ENCODE results near the gene CELA3B.
"Not testable (repeated sequence)": the region's sequence is repeated elsewhere in the genome, so short reads cannot be mapped to it uniquely, and the experiment has no call there.

The CELA3B gene

GRCh38 chr1:21972973-21973441 is 3.8 kb upstream of the CELA3B start:
- H3K4me1 ChIP-seq (ENCODE audit: control insufficient read depth in 1 of 2, insufficient read depth in 1 of 2, low read depth in 1 of 2, low read length in 1 of 2); H3K27ac ChIP-seq: not testable (repeated sequence)

DNA sequence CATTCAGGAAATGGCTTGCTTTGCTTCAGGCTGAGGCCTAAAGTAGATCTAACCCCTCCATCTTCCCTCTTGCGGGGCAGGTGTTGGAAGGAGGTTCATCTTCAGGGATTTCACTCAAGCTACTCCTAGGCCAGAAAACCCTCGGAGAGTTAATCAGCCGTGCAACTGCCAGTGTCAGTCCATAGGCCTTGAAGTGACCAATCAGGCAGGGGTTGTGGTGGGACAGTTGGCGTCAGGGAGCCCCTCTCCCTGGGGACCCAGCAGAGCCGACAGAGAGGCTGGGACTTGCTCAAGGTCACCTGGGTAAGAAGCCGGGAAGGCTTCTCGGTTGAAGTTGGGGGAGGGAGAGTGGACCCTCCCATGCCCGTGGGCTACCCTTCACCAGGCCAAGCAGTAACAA is 2.9 kb upstream of the CELA3B start:
- not testable (repeated sequence) for H3K27me3 ChIP-seq; H3K4me1 ChIP-seq (ENCODE audit: control insufficient read depth in 1 of 2, insufficient read depth in 1 of 2, low read depth in 1 of 2, low read length in 1 of 2); H3K9me3 ChIP-seq; H3K27ac ChIP-seq; H3K4me3 ChIP-seq (ENCODE audit: low read depth in 1 of 2, low read length in 1 of 2); H3K36me3 ChIP-seq

More at GRCh38 chr1:21972973-21973441, 3.8 kb upstream of the CELA3B start:
- not testable (repeated sequence) for H3K9me3 ChIP-seq; H3K27me3 ChIP-seq; H3K36me3 ChIP-seq; H3K4me3 ChIP-seq (ENCODE audit: low read depth in 1 of 2, low read length in 1 of 2)

- not testable (repeated sequence) for H3K27ac ChIP-seq; H3K4me1 ChIP-seq (ENCODE audit: control insufficient read depth in 1 of 2, insufficient read depth in 1 of 2, low read depth in 1 of 2, low read length in 1 of 2); H3K36me3 ChIP-seq; H3K9me3 ChIP-seq; H3K27me3 ChIP-seq; H3K4me3 ChIP-seq (ENCODE audit: low read depth in 1 of 2, low read length in 1 of 2)
Observed at GRCh38 chr1:21974699-21975098, 2.1 kb upstream of the CELA3B start.

DNA sequence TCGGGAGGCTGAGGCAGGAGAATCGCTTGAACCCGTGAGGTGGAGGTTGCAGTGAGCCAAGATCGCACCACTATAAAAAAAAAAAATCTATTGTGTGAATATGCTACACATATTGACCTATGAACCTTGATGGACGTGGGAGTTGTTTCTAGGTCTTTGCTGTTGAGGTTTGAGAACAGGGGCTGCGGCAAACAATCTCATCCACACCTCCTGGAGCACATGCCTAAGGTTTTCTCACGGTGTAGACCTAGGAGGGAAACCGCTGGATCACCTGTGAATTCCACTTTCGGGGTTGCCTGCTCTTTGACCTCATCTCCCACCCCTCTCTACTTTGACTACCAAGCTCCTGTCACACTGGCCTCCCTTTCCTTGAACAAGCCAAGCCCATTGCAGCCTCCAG is 1.5 kb upstream of the CELA3B start:
- H3K27ac ChIP-seq; H3K27me3 ChIP-seq; H3K9me3 ChIP-seq; H3K36me3 ChIP-seq; H3K4me1 ChIP-seq (ENCODE audit: control insufficient read depth in 1 of 2, insufficient read depth in 1 of 2, low read depth in 1 of 2, low read length in 1 of 2); H3K4me3 ChIP-seq (ENCODE audit: low read depth in 1 of 2, low read length in 1 of 2): not testable (repeated sequence)

GRCh38 chr1:21978209-21978608 is 1.4 kb downstream of the CELA3B start:
- not testable (repeated sequence) for H3K9me3 ChIP-seq; H3K4me3 ChIP-seq (ENCODE audit: low read depth in 1 of 2, low read length in 1 of 2); H3K27me3 ChIP-seq; H3K27ac ChIP-seq; H3K36me3 ChIP-seq; H3K4me1 ChIP-seq (ENCODE audit: control insufficient read depth in 1 of 2, insufficient read depth in 1 of 2, low read depth in 1 of 2, low read length in 1 of 2)

DNA sequence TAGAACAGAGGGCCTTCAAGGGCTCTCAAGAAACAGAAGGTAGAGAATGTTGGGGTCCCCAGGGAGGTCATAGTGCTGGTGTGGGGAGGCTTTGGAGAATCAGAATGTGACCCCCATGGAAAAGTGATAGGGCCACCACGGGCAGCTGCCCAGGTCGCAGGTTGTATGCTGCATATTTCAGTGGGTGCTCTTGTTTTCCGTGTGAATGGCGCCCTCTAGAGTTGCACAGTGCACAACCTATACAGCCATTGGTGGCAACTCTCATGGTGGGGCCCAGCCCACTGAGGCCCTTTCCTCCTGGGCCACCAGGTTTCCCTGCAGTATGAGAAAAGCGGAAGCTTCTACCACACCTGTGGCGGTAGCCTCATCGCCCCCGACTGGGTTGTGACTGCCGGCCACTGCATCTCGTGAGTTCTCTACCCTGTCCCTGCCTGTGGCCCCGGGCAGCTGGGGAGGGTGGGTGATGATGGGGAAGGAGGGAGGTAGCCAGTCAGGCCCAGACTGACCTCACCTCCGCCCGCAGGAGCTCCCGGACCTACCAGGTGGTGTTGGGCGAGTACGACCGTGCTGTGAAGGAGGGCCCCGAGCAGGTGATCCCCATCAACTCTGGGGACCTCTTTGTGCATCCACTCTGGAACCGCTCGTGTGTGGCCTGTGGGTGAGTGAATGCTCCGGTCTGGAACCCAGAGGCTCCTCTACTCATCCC is 3.8 kb downstream of the CELA3B start:
- not testable (repeated sequence) for H3K36me3 ChIP-seq; H3K27ac ChIP-seq; H3K4me3 ChIP-seq (ENCODE audit: low read depth in 1 of 2, low read length in 1 of 2); H3K27me3 ChIP-seq; H3K9me3 ChIP-seq; H3K4me1 ChIP-seq (ENCODE audit: control insufficient read depth in 1 of 2, insufficient read depth in 1 of 2, low read depth in 1 of 2, low read length in 1 of 2)

- not testable (repeated sequence) for H3K27ac ChIP-seq; H3K9me3 ChIP-seq; H3K4me3 ChIP-seq (ENCODE audit: low read depth in 1 of 2, low read length in 1 of 2); H3K36me3 ChIP-seq; H3K4me1 ChIP-seq (ENCODE audit: control insufficient read depth in 1 of 2, insufficient read depth in 1 of 2, low read depth in 1 of 2, low read length in 1 of 2); H3K27me3 ChIP-seq
Observed at GRCh38 chr1:21981253-21981652, 4.4 kb downstream of the CELA3B start.

GRCh38 chr1:21982122-21982521 is 5.3 kb downstream of the CELA3B start:
- not testable (repeated sequence) for H3K27me3 ChIP-seq; H3K27ac ChIP-seq; H3K9me3 ChIP-seq; H3K4me1 ChIP-seq (ENCODE audit: control insufficient read depth in 1 of 2, insufficient read depth in 1 of 2, low read depth in 1 of 2, low read length in 1 of 2); H3K4me3 ChIP-seq (ENCODE audit: low read depth in 1 of 2, low read length in 1 of 2); H3K36me3 ChIP-seq

- not testable (repeated sequence) for H3K27me3 ChIP-seq; H3K36me3 ChIP-seq; H3K4me1 ChIP-seq (ENCODE audit: control insufficient read depth in 1 of 2, insufficient read depth in 1 of 2, low read depth in 1 of 2, low read length in 1 of 2); H3K27ac ChIP-seq; H3K4me3 ChIP-seq (ENCODE audit: low read depth in 1 of 2, low read length in 1 of 2); H3K9me3 ChIP-seq
Observed at GRCh38 chr1:21983539-21983938, 6.7 kb downstream of the CELA3B start.

DNA sequence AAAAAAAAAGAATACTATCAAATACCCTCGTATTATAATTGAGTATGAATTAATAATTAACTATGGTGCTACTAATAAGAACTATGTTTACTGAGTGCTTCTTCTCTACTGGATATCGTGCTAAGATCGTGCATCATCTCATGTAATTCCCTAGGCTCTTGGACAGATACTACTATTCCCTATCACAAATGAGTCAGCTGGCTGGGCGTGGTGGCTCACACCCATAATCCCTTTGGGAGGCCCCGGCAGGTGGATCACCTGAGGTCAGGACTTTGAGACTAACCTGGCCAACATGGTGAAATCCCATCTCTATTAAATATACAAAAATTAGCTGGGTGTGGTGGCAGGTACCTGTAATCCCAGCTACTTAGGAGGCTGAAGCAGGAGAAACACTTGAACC is 9.1 kb downstream of the CELA3B start:
- H3K4me3 ChIP-seq (ENCODE audit: low read depth in 1 of 2, low read length in 1 of 2); H3K27me3 ChIP-seq; H3K36me3 ChIP-seq; H3K27ac ChIP-seq; H3K4me1 ChIP-seq (ENCODE audit: control insufficient read depth in 1 of 2, insufficient read depth in 1 of 2, low read depth in 1 of 2, low read length in 1 of 2); H3K9me3 ChIP-seq: not testable (repeated sequence)

DNA sequence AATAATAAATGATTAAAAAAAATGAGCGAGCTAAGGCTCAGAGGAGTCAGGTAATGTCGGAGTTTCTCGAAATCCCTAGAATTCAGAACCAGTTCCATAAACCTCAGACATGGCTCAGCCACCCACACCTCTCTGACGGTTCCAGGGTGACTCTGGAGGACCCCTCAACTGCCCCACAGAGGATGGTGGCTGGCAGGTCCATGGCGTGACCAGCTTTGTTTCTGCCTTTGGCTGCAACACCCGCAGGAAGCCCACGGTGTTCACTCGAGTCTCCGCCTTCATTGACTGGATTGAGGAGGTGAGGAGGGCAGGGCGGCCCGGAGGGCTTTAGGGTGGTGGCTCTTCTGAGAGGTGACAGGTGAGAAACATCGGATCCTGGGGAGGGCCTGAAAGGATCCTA is 9.6 kb downstream of the CELA3B start:
- not testable (repeated sequence) for H3K36me3 ChIP-seq; H3K4me3 ChIP-seq (ENCODE audit: low read depth in 1 of 2, low read length in 1 of 2); H3K27ac ChIP-seq; H3K9me3 ChIP-seq; H3K27me3 ChIP-seq; H3K4me1 ChIP-seq (ENCODE audit: control insufficient read depth in 1 of 2, insufficient read depth in 1 of 2, low read depth in 1 of 2, low read length in 1 of 2)

- not testable (repeated sequence) for H3K27ac ChIP-seq; H3K9me3 ChIP-seq; H3K27me3 ChIP-seq; H3K36me3 ChIP-seq; H3K4me1 ChIP-seq (ENCODE audit: control insufficient read depth in 1 of 2, insufficient read depth in 1 of 2, low read depth in 1 of 2, low read length in 1 of 2); H3K4me3 ChIP-seq (ENCODE audit: low read depth in 1 of 2, low read length in 1 of 2)
Observed at GRCh38 chr1:21989672-21990393, 13.0 kb downstream of the CELA3B start.

DNA sequence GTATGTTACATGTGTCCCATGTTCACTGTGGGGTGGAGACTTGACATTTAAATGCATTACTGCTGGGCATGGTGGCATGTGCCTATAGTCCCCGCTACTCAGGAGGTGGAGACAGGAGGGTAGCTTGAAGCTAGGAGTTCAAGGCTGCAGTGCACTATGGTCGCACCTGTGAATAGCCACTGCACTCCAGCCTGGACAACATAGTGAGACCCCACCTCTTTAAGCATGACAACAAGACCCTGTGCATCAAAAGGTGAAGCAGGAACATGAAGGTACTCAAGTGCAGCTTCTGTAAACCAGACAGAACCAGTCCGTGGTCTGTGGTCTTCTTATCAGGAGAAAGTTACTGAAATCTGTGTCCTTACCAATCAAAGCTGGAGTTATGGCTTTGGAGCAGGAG is 15.4 kb downstream of the CELA3B start:
- H3K9me3 ChIP-seq; H3K36me3 ChIP-seq; H3K4me3 ChIP-seq (ENCODE audit: low read depth in 1 of 2, low read length in 1 of 2); H3K27ac ChIP-seq; H3K27me3 ChIP-seq; H3K4me1 ChIP-seq (ENCODE audit: control insufficient read depth in 1 of 2, insufficient read depth in 1 of 2, low read depth in 1 of 2, low read length in 1 of 2): not testable (repeated sequence)

- H3K36me3 ChIP-seq; H3K27me3 ChIP-seq; H3K9me3 ChIP-seq; H3K4me3 ChIP-seq (ENCODE audit: low read depth in 1 of 2, low read length in 1 of 2); H3K4me1 ChIP-seq (ENCODE audit: control insufficient read depth in 1 of 2, insufficient read depth in 1 of 2, low read depth in 1 of 2, low read length in 1 of 2); H3K27ac ChIP-seq: not testable (repeated sequence)
Observed at GRCh38 chr1:21994716-21995115, 17.9 kb downstream of the CELA3B start.
